Peyer's patch (tissue), 4 donors: ENCODE results near the gene PRR33.
A peak's percentile ranks its signal among the peaks of the same experiment; 100 is the strongest.

Experiments
- POLR2A ChIP-seq, 2 donors: fragments of 450-650 bp; IDR thresholded peaks; one replicate each; pipeline ENCODE4 v1.5.1; 2017; ENCODE audit warnings: antibody characterized with exemption in 2 of 2, mild to moderate bottlenecking in 2 of 2, moderate library complexity in 2 of 2
- TF ChIP-seq, protein P1 (sequence below), 6 experiments: fragments of 450-650 bp in 4 of 6; fragments of 200-600 bp in 2 of 6; sonication (generic) in 1 of 6; IDR thresholded peaks; one replicate each; pipeline ENCODE4 v1.5.1; 2017 to 2019; ENCODE audit warnings: antibody characterized with exemption in 6 of 6, mild to moderate bottlenecking in 3 of 6, moderate library complexity in 1 of 6

DNA sequence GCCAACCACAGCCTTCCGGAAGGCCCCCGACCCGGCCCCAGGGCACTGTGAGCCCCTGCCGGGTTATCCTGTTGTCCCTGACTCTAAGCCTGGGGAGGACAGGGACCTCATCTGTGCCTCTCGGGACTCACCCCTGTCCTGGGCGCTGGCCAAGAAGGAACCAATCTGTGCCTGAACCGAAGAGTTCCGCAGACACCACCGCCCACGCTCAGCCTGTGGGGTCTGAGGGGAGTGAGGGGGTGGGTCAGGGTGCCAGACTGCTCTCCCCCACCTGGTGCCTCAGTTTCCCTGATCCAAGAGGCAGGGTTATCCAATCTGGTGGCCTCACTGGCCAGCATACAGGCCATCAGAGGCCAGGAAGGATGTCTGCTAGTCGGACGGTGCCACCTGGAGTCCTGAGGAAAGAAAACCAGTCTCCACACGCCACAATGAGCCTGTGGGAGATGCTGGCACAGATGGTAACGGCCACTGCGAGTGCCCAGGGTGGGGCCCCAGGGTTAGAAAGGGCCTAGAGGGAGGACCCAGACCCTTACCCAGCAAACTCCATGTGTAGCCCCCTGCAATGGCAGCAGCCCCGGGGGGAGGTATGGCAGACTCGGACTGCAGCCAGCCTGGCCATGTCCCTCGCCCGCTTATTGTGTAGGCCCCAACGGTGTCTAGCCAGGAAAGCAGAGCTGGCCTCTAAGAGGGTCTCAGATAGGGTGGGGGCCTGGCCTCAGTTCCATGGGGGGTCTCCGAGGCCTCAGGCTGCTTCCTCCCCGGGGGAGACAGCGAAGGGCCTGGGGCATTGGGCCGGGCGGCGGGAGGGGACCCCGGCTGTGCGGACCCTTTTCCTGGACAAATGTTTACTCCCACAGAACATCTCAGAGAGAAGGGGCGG is 27.0 kb upstream of the PRR33 start:
- TF ChIP-seq, protein P1, sequence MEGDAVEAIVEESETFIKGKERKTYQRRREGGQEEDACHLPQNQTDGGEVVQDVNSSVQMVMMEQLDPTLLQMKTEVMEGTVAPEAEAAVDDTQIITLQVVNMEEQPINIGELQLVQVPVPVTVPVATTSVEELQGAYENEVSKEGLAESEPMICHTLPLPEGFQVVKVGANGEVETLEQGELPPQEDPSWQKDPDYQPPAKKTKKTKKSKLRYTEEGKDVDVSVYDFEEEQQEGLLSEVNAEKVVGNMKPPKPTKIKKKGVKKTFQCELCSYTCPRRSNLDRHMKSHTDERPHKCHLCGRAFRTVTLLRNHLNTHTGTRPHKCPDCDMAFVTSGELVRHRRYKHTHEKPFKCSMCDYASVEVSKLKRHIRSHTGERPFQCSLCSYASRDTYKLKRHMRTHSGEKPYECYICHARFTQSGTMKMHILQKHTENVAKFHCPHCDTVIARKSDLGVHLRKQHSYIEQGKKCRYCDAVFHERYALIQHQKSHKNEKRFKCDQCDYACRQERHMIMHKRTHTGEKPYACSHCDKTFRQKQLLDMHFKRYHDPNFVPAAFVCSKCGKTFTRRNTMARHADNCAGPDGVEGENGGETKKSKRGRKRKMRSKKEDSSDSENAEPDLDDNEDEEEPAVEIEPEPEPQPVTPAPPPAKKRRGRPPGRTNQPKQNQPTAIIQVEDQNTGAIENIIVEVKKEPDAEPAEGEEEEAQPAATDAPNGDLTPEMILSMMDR (IDR thresholded peaks at IDR 0.05): peak in 2 of 6 experiments; percentile 21 to 27
- no peak for TF ChIP-seq POLR2A (IDR thresholded peaks at IDR 0.05)
